ENCODE results near the gene TMCO6. TPM values are rescaled to one million over a fixed set of nuclear protein-coding genes. Genes with fewer than 3 reads are reported as not detected.

Gene TMCO6
- total and polyA plus RNA-seq, 2 of the 8 experiments (the other 6 are each of a cell fraction or from before 2014, with no cell fraction given): 29.0 to 40.9 TPM

DNA sequence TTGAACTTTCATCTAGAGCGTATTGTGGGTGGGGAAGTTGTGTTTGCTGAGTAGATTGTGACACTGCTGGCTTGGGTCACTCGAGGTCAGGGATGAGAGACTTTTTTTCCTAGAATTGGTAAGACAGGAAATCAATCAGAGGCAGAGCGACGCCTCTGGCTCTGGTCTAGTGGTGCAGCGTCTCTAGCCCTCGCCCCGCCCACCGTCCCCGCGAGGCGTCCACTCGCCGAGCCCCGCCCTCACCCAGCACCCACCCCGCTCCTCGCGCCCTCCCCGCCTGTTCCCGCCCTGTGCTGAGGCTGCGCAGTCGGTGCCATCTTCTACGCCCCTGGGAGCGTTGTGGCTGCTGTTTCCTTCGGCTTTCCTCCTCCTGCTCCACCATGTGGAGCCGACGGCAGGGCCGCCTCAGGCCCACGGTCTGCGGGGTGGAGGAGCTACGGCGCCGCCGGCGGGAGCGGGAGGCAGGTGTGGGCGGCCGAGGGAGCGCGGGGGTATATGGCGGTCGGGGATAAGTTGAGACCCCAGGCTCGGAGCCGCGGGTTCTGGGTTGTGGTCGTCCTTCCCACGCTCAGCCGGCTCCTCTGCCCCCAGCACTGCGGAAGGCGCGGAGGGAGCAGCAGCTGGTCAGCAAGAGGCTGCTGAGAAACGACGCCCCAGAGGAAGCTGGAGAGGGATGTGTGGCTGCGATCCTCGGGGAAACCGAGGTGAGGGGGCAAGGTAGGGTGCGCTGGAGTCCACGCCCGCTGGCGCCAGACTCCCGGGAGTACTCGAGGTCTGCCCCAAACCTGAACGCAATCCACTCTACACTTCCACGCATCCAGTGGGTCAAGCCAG lies at the start of gene TMCO6 (continued):
- TF ChIP-seq, protein P1, sequence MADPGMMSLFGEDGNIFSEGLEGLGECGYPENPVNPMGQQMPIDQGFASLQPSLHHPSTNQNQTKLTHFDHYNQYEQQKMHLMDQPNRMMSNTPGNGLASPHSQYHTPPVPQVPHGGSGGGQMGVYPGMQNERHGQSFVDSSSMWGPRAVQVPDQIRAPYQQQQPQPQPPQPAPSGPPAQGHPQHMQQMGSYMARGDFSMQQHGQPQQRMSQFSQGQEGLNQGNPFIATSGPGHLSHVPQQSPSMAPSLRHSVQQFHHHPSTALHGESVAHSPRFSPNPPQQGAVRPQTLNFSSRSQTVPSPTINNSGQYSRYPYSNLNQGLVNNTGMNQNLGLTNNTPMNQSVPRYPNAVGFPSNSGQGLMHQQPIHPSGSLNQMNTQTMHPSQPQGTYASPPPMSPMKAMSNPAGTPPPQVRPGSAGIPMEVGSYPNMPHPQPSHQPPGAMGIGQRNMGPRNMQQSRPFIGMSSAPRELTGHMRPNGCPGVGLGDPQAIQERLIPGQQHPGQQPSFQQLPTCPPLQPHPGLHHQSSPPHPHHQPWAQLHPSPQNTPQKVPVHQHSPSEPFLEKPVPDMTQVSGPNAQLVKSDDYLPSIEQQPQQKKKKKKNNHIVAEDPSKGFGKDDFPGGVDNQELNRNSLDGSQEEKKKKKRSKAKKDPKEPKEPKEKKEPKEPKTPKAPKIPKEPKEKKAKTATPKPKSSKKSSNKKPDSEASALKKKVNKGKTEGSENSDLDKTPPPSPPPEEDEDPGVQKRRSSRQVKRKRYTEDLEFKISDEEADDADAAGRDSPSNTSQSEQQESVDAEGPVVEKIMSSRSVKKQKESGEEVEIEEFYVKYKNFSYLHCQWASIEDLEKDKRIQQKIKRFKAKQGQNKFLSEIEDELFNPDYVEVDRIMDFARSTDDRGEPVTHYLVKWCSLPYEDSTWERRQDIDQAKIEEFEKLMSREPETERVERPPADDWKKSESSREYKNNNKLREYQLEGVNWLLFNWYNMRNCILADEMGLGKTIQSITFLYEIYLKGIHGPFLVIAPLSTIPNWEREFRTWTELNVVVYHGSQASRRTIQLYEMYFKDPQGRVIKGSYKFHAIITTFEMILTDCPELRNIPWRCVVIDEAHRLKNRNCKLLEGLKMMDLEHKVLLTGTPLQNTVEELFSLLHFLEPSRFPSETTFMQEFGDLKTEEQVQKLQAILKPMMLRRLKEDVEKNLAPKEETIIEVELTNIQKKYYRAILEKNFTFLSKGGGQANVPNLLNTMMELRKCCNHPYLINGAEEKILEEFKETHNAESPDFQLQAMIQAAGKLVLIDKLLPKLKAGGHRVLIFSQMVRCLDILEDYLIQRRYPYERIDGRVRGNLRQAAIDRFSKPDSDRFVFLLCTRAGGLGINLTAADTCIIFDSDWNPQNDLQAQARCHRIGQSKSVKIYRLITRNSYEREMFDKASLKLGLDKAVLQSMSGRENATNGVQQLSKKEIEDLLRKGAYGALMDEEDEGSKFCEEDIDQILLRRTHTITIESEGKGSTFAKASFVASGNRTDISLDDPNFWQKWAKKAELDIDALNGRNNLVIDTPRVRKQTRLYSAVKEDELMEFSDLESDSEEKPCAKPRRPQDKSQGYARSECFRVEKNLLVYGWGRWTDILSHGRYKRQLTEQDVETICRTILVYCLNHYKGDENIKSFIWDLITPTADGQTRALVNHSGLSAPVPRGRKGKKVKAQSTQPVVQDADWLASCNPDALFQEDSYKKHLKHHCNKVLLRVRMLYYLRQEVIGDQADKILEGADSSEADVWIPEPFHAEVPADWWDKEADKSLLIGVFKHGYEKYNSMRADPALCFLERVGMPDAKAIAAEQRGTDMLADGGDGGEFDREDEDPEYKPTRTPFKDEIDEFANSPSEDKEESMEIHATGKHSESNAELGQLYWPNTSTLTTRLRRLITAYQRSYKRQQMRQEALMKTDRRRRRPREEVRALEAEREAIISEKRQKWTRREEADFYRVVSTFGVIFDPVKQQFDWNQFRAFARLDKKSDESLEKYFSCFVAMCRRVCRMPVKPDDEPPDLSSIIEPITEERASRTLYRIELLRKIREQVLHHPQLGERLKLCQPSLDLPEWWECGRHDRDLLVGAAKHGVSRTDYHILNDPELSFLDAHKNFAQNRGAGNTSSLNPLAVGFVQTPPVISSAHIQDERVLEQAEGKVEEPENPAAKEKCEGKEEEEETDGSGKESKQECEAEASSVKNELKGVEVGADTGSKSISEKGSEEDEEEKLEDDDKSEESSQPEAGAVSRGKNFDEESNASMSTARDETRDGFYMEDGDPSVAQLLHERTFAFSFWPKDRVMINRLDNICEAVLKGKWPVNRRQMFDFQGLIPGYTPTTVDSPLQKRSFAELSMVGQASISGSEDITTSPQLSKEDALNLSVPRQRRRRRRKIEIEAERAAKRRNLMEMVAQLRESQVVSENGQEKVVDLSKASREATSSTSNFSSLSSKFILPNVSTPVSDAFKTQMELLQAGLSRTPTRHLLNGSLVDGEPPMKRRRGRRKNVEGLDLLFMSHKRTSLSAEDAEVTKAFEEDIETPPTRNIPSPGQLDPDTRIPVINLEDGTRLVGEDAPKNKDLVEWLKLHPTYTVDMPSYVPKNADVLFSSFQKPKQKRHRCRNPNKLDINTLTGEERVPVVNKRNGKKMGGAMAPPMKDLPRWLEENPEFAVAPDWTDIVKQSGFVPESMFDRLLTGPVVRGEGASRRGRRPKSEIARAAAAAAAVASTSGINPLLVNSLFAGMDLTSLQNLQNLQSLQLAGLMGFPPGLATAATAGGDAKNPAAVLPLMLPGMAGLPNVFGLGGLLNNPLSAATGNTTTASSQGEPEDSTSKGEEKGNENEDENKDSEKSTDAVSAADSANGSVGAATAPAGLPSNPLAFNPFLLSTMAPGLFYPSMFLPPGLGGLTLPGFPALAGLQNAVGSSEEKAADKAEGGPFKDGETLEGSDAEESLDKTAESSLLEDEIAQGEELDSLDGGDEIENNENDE (IDR thresholded peaks at IDR 0.05; ENCODE audit: insufficient replicate concordance, low read length): no peak
- no peak for TF ChIP-seq CBX5 (IDR thresholded peaks at IDR 0.05; ENCODE audit: low read depth, low read length)
- peak; percentile 72; the same call in 1 of the 2 replicates for TF ChIP-seq RBBP5 (IDR thresholded peaks at IDR 0.05; ENCODE audit: borderline replicate concordance, low read depth, low read length)
- TF ChIP-seq CHD2 (IDR thresholded peaks at IDR 0.05; ENCODE audit: low read length): no peak
- TF ChIP-seq, protein P2, sequence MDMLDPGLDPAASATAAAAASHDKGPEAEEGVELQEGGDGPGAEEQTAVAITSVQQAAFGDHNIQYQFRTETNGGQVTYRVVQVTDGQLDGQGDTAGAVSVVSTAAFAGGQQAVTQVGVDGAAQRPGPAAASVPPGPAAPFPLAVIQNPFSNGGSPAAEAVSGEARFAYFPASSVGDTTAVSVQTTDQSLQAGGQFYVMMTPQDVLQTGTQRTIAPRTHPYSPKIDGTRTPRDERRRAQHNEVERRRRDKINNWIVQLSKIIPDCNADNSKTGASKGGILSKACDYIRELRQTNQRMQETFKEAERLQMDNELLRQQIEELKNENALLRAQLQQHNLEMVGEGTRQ (IDR thresholded peaks at IDR 0.05; ENCODE audit: low read length): no peak
- TF ChIP-seq SIRT6 (IDR thresholded peaks at IDR 0.05; ENCODE audit: low read length): no peak
- peak; percentile 71 for TF ChIP-seq TAF7 (optimal IDR thresholded peaks at IDR 0.05; ENCODE audit: borderline replicate concordance, low read depth, low read length)
- peak; percentile 8 to 62; a peak in 1 of 4 replicates for TF ChIP-seq HDAC2 (IDR thresholded peaks at IDR 0.05; ENCODE audit: borderline replicate concordance in 1 of 2, low read depth in 2 of 2, low read length in 2 of 2)

Measured in H1 (cell line).